Measurements from ENCODE around the gene BTF3. TPM values are rescaled to one million over a fixed set of nuclear protein-coding genes. Genes with fewer than 3 reads are reported as not detected.
"Not testable (repeated sequence)": the region's sequence is repeated elsewhere in the genome, so short reads cannot be mapped to it uniquely, and the experiment has no call there.

The BTF3 gene
- total and polyA plus RNA-seq, 9 of the 15 experiments (the other 6 are each of a cell fraction or from before 2014, with no cell fraction given), result 534 to 1,637 (median 848) TPM

GRCh38 chr5:73508521-73508920, 10.3 kb downstream of the BTF3 start:
- H3K9me1 ChIP-seq (ENCODE audit: control insufficient read depth, insufficient read depth, low read length); FAIRE-seq; H3K9me3 ChIP-seq (replicated peaks; ENCODE audit: control insufficient read depth, insufficient read depth, low read depth, low read length); H3K79me2 ChIP-seq (ENCODE audit: control insufficient read depth, insufficient read depth, low read length); H2AFZ ChIP-seq (ENCODE audit: low read depth, low read length); DNase-seq (ENCODE audit: extremely low read depth in 1 of 4, low spot score in 3 of 4); BruUV-seq (replicated peaks); H3K4me3 ChIP-seq; intact Hi-C loops (cut with micrococcal nuclease); H3K4me1 ChIP-seq (replicated peaks in 1 of 2; ENCODE audit: control insufficient read depth in 2 of 2, insufficient read depth in 2 of 2, low read length in 2 of 2); H3K9ac ChIP-seq (ENCODE audit: insufficient read depth in 1 of 2, low read depth in 2 of 2, low read length in 2 of 2); H3K27me3 ChIP-seq (ENCODE audit: control insufficient read depth in 2 of 2, insufficient read depth in 2 of 2, low read length in 2 of 2); H3K27ac ChIP-seq (ENCODE audit: extremely low read depth, low read depth, low read length); CTCF ChIA-PET (ENCODE audit: low intra/inter-chr PET ratio); H4K20me1 ChIP-seq (replicated peaks; ENCODE audit: control insufficient read depth, insufficient read depth, low read length); in situ Hi-C loops (cut with MboI); H3K4me2 ChIP-seq (ENCODE audit: insufficient read depth, low read length): not testable (repeated sequence)
- peak; percentile 67; the same call in 1 of the 2 replicates for TF ChIP-seq ZBTB33 (CRISPR knock-in tag; IDR thresholded peaks at IDR 0.05)
- H3K36me3 ChIP-seq (ENCODE audit: control insufficient read depth, insufficient read depth, low read length), result peaks cover 31% of the 10 kb centered on the region
- 97% methylated on average over 26 of the region's 26 CpGs for WGBS (ENCODE audit: insufficient coverage, low coverage, missing lambda C conversion rate)
- ATAC-seq, result peak; percentile 40; the same call in 1 of the 3 replicates
- POLR2A ChIA-PET, result interaction anchor here (0.6 to 3.4 kb wide), 3 partner anchors 10 to 73 kb away, joined by 3 to 29 read pairs (median 3); partner anchors contain the start of gene BTF3

- no peaks in the 10 kb centered on the region for H3K4me1 ChIP-seq (replicated peaks in 1 of 2; ENCODE audit: control insufficient read depth in 2 of 2, insufficient read depth in 2 of 2, low read length in 2 of 2)
- FAIRE-seq (no peak), ATAC-seq (no peak), DNase-seq (ENCODE audit: extremely low read depth in 1 of 4, low spot score in 3 of 4) (no peak)
- H3K4me3 ChIP-seq, result no peak overlapping the region
- H4K20me1 ChIP-seq (replicated peaks; ENCODE audit: control insufficient read depth, insufficient read depth, low read length), result no peaks in the 10 kb centered on the region
- no peaks in the 10 kb centered on the region for H3K9me3 ChIP-seq (replicated peaks; ENCODE audit: control insufficient read depth, insufficient read depth, low read depth, low read length)
- H3K4me2 ChIP-seq (ENCODE audit: insufficient read depth, low read length), result no peak overlapping the region
- H3K27me3 ChIP-seq (ENCODE audit: control insufficient read depth in 2 of 2, insufficient read depth in 2 of 2, low read length in 2 of 2), result no peaks in the 10 kb centered on the region
- ChIA-PET POLR2A (interaction anchor here (1.3 to 2.2 kb wide), 2 partner anchors 12 to 15 kb away, joined by 3 to 7 read pairs; partner anchors contain the start of gene BTF3), CTCF (ENCODE audit: low intra/inter-chr PET ratio) (no interaction called here)
- intact Hi-C loops (cut with micrococcal nuclease), result loop anchor here (10.0 kb wide), 1 partner anchor 181 kb away; no protein-coding TSS in a partner anchor
- no TSS peak for BruUV-seq (replicated peaks)
- WGBS (ENCODE audit: insufficient coverage, low coverage, missing lambda C conversion rate), result 59% methylated on average over 3 of the region's 3 CpGs
- no peak overlapping the region for H2AFZ ChIP-seq (ENCODE audit: low read depth, low read length)
- H3K36me3 ChIP-seq (ENCODE audit: control insufficient read depth, insufficient read depth, low read length), result no peaks in the 10 kb centered on the region
- in situ Hi-C loops (cut with MboI), result no loop called here
- H3K79me2 ChIP-seq (ENCODE audit: control insufficient read depth, insufficient read depth, low read length), result no peaks in the 10 kb centered on the region
- H3K9me1 ChIP-seq (ENCODE audit: control insufficient read depth, insufficient read depth, low read length), result no peaks in the 10 kb centered on the region
- H3K27ac ChIP-seq (ENCODE audit: extremely low read depth, low read depth, low read length), result no peak overlapping the region
- H3K9ac ChIP-seq (ENCODE audit: insufficient read depth in 1 of 2, low read depth in 2 of 2, low read length in 2 of 2), result no peak overlapping the region
- no peak for TF ChIP-seq CREB3 (tag; conservative IDR thresholded peaks at IDR 0.05; ENCODE audit: low read depth)
- TF ChIP-seq, protein P1, sequence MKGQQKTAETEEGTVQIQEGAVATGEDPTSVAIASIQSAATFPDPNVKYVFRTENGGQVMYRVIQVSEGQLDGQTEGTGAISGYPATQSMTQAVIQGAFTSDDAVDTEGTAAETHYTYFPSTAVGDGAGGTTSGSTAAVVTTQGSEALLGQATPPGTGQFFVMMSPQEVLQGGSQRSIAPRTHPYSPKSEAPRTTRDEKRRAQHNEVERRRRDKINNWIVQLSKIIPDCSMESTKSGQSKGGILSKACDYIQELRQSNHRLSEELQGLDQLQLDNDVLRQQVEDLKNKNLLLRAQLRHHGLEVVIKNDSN (CRISPR knock-in tag; IDR thresholded peaks at IDR 0.05), result no peak
- no peak for TF ChIP-seq SMARCE1 (IDR thresholded peaks at IDR 0.05)
- no peak for TF ChIP-seq KHSRP (IDR thresholded peaks at IDR 0.05)
- TF ChIP-seq, protein P2, sequence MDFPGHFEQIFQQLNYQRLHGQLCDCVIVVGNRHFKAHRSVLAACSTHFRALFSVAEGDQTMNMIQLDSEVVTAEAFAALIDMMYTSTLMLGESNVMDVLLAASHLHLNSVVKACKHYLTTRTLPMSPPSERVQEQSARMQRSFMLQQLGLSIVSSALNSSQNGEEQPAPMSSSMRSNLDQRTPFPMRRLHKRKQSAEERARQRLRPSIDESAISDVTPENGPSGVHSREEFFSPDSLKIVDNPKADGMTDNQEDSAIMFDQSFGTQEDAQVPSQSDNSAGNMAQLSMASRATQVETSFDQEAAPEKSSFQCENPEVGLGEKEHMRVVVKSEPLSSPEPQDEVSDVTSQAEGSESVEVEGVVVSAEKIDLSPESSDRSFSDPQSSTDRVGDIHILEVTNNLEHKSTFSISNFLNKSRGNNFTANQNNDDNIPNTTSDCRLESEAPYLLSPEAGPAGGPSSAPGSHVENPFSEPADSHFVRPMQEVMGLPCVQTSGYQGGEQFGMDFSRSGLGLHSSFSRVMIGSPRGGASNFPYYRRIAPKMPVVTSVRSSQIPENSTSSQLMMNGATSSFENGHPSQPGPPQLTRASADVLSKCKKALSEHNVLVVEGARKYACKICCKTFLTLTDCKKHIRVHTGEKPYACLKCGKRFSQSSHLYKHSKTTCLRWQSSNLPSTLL (IDR thresholded peaks at IDR 0.05), result no peak
- no peak for TF ChIP-seq SRSF3 (IDR thresholded peaks at IDR 0.05; ENCODE audit: insufficient read depth, low read length)
- TF ChIP-seq ARID1B (IDR thresholded peaks at IDR 0.05), result no peak
- TF ChIP-seq SREBF1 (IDR thresholded peaks at IDR 0.05; ENCODE audit: borderline replicate concordance, low read depth, low read length), result no peak
- TF ChIP-seq ZNF764 (CRISPR knock-in tag; IDR thresholded peaks at IDR 0.05; ENCODE audit: low read depth), result no peak
These were observed 15.8 kb downstream of the BTF3 start for GRCh38 chr5:73513996-73514395.
